GM12874 (cell line): Measurements from ENCODE around the gene CNN2.

ENCODE experiments used
- TF ChIP-seq, protein P1 (sequence below): IDR thresholded peaks from 2 replicates; pipeline ENCODE4 v1.5.1; 2011; ENCODE audit warnings: low read depth, mild to moderate bottlenecking, control low read depth, low read length, moderate library complexity; ENCODE audit not compliant: insufficient read depth

Gene CNN2

DNA sequence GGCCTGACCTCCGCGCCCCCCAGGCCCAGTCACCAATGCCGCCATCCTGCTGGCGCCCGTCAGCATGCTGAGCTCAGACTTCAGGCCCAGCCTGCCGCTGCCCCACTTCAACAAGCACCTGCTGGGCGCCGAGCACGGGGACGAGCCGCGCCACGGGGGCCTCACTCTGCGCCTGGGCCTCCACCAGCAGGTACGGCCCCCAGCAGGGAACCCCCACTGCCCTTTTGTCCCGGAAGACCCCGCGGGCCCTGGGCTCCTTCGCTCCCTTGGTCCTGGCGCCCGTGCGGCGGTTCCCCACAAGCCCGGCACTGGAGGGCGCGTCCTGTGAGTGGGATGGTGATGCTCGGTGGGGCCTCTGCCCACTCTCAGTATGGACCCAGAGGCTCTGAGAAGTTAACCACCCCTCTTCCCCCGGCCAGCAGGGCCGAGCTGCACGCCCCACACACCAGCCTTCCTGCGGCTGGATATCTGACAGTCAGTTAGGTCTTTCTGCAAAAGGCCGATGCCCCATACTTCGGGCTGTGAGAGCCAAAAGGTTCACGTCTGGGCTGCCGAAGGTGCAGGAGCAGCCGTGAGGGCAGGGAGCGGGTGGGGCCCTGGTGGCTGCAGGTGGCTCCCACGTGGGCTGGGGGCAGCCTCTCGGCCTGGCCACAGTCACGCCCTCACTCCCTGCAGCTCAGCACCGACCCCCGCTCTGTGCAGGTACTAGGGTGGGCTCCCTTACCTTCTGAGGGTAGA lies 34.3 kb upstream of the CNN2 start:
- TF ChIP-seq, protein P1, sequence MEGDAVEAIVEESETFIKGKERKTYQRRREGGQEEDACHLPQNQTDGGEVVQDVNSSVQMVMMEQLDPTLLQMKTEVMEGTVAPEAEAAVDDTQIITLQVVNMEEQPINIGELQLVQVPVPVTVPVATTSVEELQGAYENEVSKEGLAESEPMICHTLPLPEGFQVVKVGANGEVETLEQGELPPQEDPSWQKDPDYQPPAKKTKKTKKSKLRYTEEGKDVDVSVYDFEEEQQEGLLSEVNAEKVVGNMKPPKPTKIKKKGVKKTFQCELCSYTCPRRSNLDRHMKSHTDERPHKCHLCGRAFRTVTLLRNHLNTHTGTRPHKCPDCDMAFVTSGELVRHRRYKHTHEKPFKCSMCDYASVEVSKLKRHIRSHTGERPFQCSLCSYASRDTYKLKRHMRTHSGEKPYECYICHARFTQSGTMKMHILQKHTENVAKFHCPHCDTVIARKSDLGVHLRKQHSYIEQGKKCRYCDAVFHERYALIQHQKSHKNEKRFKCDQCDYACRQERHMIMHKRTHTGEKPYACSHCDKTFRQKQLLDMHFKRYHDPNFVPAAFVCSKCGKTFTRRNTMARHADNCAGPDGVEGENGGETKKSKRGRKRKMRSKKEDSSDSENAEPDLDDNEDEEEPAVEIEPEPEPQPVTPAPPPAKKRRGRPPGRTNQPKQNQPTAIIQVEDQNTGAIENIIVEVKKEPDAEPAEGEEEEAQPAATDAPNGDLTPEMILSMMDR, result no peak

DNA sequence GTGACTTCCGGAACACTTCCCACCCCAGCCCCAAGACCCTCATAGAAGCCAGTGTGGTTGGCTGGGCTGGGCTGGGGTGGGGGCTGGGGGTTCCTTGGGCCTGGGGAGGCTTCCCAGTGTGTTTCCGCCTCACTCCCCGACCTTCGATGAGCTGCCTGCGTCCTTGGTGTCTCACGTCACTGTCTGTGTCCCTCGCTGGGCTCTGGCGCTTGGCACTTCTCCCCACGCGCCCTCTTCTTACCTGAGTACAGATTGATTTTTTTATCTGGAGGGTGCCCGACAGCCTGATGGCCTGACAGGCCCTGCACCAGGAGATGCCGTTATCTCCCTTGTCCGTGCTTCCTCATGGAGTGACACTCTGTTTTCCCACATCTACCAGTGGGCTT lies 33.7 kb upstream of the CNN2 start:
- TF ChIP-seq, protein P1, result no peak

DNA sequence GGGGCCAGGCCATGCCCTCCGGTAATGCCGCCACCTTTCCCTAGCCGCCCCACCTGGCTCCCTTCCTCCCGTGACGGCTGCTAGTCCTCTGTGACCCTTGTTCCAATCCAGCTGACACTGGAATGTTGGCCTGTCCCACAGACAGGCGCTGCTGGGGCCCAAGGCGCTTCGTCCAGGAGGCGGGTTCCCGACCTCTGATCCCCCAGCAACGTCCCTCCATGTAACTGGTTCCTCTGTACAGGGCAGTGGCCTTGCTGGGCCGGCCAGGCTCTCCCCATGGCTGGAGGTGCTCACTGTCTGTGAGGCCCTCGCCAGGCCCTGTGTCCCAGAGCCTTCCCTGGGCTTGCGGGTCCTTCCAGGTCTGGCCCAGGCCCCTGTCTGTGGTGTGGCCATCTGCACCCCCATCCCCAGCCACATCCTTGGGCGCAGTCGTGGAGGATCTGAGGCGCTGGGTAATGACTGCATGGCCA lies 33.0 kb upstream of the CNN2 start:
- TF ChIP-seq, protein P1, result no peak

DNA sequence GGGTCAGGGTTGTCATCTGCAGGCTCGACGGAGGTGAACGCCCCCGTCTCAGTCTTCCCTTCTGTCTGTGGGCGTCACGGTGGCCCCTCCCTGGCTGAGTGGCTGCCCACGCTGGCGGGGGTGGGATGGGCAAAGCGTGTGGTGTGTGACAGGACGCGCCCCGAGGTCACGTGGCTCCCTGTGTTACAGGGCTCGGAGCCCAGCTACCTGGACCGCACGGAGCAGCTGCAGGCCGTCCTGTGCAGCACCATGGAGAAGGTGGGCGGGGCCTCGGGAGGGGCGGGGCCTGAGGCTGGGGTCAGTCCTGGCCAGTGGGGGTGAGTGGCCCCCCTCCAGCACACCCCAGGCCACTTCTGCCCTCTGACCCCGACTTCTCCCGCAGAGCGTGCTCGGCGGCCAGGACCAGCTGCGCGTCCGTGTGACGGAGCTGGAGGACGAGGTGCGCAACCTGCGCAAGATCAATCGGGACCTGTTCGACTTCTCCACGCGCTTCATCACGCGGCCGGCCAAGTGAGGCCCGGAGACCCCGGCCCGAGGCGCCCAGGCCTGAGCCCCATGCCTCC lies 32.5 kb upstream of the CNN2 start:
- TF ChIP-seq, protein P1, result no peak

DNA sequence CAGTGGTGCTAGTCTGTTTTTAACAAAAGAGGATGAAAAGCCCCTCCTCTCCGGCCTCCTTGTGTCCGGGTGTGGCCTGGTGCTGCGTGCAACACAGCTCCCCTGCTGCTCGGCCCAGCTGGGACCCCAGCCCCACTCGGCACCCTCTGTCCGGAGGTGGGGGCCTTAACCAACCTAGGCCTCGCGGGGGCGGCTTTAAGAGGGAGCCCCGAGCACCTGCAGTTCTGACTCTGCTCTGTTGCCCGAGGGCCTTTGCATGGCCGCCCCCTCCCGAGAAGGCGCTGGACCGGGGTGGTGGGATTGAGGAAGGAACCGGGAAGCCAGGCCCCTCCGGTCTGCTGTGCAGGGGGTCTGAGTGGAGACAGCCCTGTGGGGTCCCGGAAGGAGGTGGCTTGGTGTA lies 31.9 kb upstream of the CNN2 start:
- TF ChIP-seq, protein P1, result no peak

DNA sequence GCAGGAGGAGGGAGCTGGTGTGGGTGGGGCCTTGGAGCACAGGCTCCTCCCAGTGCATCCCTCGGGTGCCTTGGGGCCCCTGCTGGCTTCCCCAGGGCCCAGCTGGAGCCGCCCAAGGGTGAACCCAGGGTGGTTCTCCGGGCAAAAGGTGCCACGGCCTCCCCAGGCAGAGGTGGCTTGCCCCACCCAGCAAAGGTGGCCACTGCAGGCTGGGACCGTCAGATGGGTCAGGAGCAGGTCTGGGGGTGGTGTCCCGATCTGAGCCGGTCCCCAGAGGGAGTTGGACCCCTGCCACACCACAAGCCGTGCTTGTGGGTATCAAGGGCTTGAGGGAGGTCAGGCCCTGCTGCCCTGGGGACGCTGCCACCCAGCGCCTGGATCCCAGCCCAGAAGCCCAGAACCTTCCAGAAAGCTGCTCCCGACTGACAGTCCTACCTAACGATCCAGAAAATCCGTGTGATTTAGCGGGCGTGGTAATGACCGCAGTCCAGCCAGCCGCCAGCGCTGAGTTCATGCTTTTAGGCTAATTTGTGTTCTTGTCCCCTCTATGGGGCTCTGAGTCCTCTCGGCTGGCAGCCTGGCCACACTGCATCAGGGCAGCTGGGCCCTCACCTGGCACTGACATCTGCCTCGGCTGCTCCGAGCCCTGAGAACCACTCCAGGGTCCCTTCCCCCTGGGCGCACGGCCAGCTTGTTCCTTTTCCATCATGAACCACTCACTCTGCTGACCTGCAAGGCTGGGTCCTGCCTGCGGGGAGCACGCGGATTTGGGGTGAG lies 31.2 kb upstream of the CNN2 start:
- TF ChIP-seq, protein P1, result no peak
